Activated naive CD8-positive, alpha-beta T cell treated with anti-CD3 and anti-CD28 coated beads, Interleukin-2, amount 50 U/mL, for 24 hours (primary cell): Measurements from ENCODE around the gene ENOPH1.
"Not testable (repeated sequence)": the region's sequence is repeated elsewhere in the genome, so short reads cannot be mapped to it uniquely, and the experiment has no call there.

Experiments used
- ATAC-seq: fragments of 150-1000 bp; cut with Tn5 transposase; one replicate; pipeline ENCODE4 v1.10.0; 2021
- DNase-seq: peaks from one replicate; pipeline ENCODE4 v3.0.0; 2021
- H3K27ac Mint-ChIP-seq: one replicate; pipeline ENCODE4 v1.8.0; 2021; ENCODE audit warnings: mild to moderate bottlenecking, mixed read lengths
- H3K27me3 Mint-ChIP-seq: one replicate; pipeline ENCODE4 v1.8.0; 2021; ENCODE audit warnings: mixed read lengths
- H3K36me3 Mint-ChIP-seq: one replicate; pipeline ENCODE4 v1.8.0; 2021; ENCODE audit warnings: low read depth, mixed read lengths
- H3K4me1 Mint-ChIP-seq: one replicate; pipeline ENCODE4 v1.8.0; 2021; ENCODE audit warnings: mixed read lengths
- H3K4me3 Mint-ChIP-seq: one replicate; pipeline ENCODE4 v1.8.0; 2021; ENCODE audit warnings: mild to moderate bottlenecking, moderate library complexity, mixed read lengths
- H3K9me3 Mint-ChIP-seq: one replicate; pipeline ENCODE4 v1.8.0; 2021; ENCODE audit warnings: mixed read lengths

The ENOPH1 gene

GRCh38 chr4:82430193-82430963 is at the start of gene ENOPH1, which contains the start of gene HNRNPDL:
Gene ENOPH1 (plus strand): TSS chr4:82430590. CDS start chr4:82430830, 240 bp downstream.
Gene HNRNPDL (minus strand): TSS chr4:82430462. CDS start chr4:82429690, 772 bp downstream.
- Mint-ChIP-seq H3K27ac (peak within 1 kb of the TSS; percentile 100), H3K36me3 (peaks cover 66% of the 10 kb centered on the region), H3K4me1 (peaks cover 68% of the 10 kb centered on the region), H3K9me3 (no peaks in the 10 kb centered on the region), H3K27me3 (peaks cover 2% of the 10 kb centered on the region), H3K4me3 (peak within 1 kb of the TSS; percentile 99)
- ATAC-seq (peak; percentile 78), DNase-seq (peak; percentile 99)

- Mint-ChIP-seq H3K27me3 (no peaks in the 10 kb centered on the region), H3K27ac (no peak overlapping the region), H3K4me1 (peaks cover 21% of the 10 kb centered on the region), H3K4me3 (no peak overlapping the region), H3K9me3 (no peaks in the 10 kb centered on the region), H3K36me3 (peaks cover 9% of the 10 kb centered on the region)
- no peak for DNase-seq
- no peak for ATAC-seq
Measured at GRCh38 chr4:82380831-82381230, 49.6 kb upstream of the ENOPH1 start.

- Mint-ChIP-seq H3K36me3 (peaks cover 8% of the 10 kb centered on the region), H3K27ac (no peak overlapping the region), H3K9me3 (no peaks in the 10 kb centered on the region), H3K4me1 (peaks cover 17% of the 10 kb centered on the region), H3K27me3 (no peaks in the 10 kb centered on the region), H3K4me3 (no peak overlapping the region)
- no peak for DNase-seq
- no peak for ATAC-seq
Measured at GRCh38 chr4:82381235-82381634, 49.2 kb upstream of the ENOPH1 start.

GRCh38 chr4:82381661-82382296 is 48.6 kb upstream of the ENOPH1 start:
- ATAC-seq = peak; percentile 85
- H3K4me1 Mint-ChIP-seq = peaks cover 13% of the 10 kb centered on the region
- peaks cover 4% of the 10 kb centered on the region for H3K36me3 Mint-ChIP-seq
- H3K27ac Mint-ChIP-seq = no peak overlapping the region
- no peak for DNase-seq
- no peak overlapping the region for H3K4me3 Mint-ChIP-seq
- H3K27me3 Mint-ChIP-seq = no peaks in the 10 kb centered on the region
- no peaks in the 10 kb centered on the region for H3K9me3 Mint-ChIP-seq

GRCh38 chr4:82382751-82383150 is 47.6 kb upstream of the ENOPH1 start:
- no peaks in the 10 kb centered on the region for H3K27me3 Mint-ChIP-seq
- peaks cover 1% of the 10 kb centered on the region for H3K36me3 Mint-ChIP-seq
- no peak overlapping the region for H3K4me3 Mint-ChIP-seq
- no peak for ATAC-seq
- no peak for DNase-seq
- no peak overlapping the region for H3K27ac Mint-ChIP-seq
- peaks cover 9% of the 10 kb centered on the region for H3K4me1 Mint-ChIP-seq
- no peaks in the 10 kb centered on the region for H3K9me3 Mint-ChIP-seq

- H3K36me3 Mint-ChIP-seq, H3K27ac Mint-ChIP-seq, H3K27me3 Mint-ChIP-seq, DNase-seq, H3K4me1 Mint-ChIP-seq, H3K9me3 Mint-ChIP-seq, H3K4me3 Mint-ChIP-seq, ATAC-seq: not testable (repeated sequence)
Measured at GRCh38 chr4:82386312-82386711, 44.1 kb upstream of the ENOPH1 start.

GRCh38 chr4:82388405-82388804 is 42.0 kb upstream of the ENOPH1 start:
- Mint-ChIP-seq H3K4me1 (no peaks in the 10 kb centered on the region), H3K4me3 (no peak overlapping the region), H3K27ac (no peak overlapping the region), H3K36me3 (no peaks in the 10 kb centered on the region), H3K9me3 (no peaks in the 10 kb centered on the region), H3K27me3 (no peaks in the 10 kb centered on the region)
- DNase-seq (no peak), ATAC-seq (no peak)

GRCh38 chr4:82390061-82390460 is 40.3 kb upstream of the ENOPH1 start:
- not testable (repeated sequence) for H3K36me3 Mint-ChIP-seq, H3K27me3 Mint-ChIP-seq, DNase-seq, H3K9me3 Mint-ChIP-seq, H3K4me1 Mint-ChIP-seq, H3K4me3 Mint-ChIP-seq, ATAC-seq, H3K27ac Mint-ChIP-seq

GRCh38 chr4:82394896-82395295 is 35.5 kb upstream of the ENOPH1 start:
- Mint-ChIP-seq H3K4me1 (no peaks in the 10 kb centered on the region), H3K4me3 (no peak overlapping the region), H3K27ac (no peak overlapping the region), H3K27me3 (no peaks in the 10 kb centered on the region), H3K36me3 (no peaks in the 10 kb centered on the region), H3K9me3 (no peaks in the 10 kb centered on the region)
- DNase-seq (no peak), ATAC-seq (no peak)

- ATAC-seq (no peak), DNase-seq (no peak)
- no peak overlapping the region for H3K4me3 Mint-ChIP-seq
- H3K36me3 Mint-ChIP-seq = no peaks in the 10 kb centered on the region
- no peaks in the 10 kb centered on the region for H3K9me3 Mint-ChIP-seq
- H3K27ac Mint-ChIP-seq = no peak overlapping the region
- H3K4me1 Mint-ChIP-seq = no peaks in the 10 kb centered on the region
- peaks cover 2% of the 10 kb centered on the region for H3K27me3 Mint-ChIP-seq
Measured at GRCh38 chr4:82397527-82397926, 32.9 kb upstream of the ENOPH1 start.

- Mint-ChIP-seq H3K4me1 (no peaks in the 10 kb centered on the region), H3K4me3 (no peak overlapping the region), H3K36me3 (no peaks in the 10 kb centered on the region), H3K27ac (no peak overlapping the region), H3K9me3 (no peaks in the 10 kb centered on the region), H3K27me3 (peaks cover 2% of the 10 kb centered on the region)
- no peak for DNase-seq
- ATAC-seq = no peak
Measured at GRCh38 chr4:82398263-82398662, 32.1 kb upstream of the ENOPH1 start.

GRCh38 chr4:82401600-82401999 is 28.8 kb upstream of the ENOPH1 start:
- no peaks in the 10 kb centered on the region for H3K9me3 Mint-ChIP-seq
- H3K4me1 Mint-ChIP-seq = no peaks in the 10 kb centered on the region
- peaks cover 2% of the 10 kb centered on the region for H3K27me3 Mint-ChIP-seq
- no peaks in the 10 kb centered on the region for H3K36me3 Mint-ChIP-seq
- DNase-seq (no peak), ATAC-seq (no peak)
- H3K4me3 Mint-ChIP-seq = no peak overlapping the region
- H3K27ac Mint-ChIP-seq = no peak overlapping the region

- Mint-ChIP-seq H3K27ac (no peak overlapping the region), H3K4me3 (no peak overlapping the region), H3K27me3 (peaks cover 2% of the 10 kb centered on the region), H3K36me3 (no peaks in the 10 kb centered on the region), H3K4me1 (no peaks in the 10 kb centered on the region), H3K9me3 (no peaks in the 10 kb centered on the region)
- DNase-seq (no peak), ATAC-seq (no peak)
Measured at GRCh38 chr4:82402196-82402775, 28.1 kb upstream of the ENOPH1 start.

- no peak overlapping the region for H3K27ac Mint-ChIP-seq
- ATAC-seq = no peak
- DNase-seq = no peak
- no peaks in the 10 kb centered on the region for H3K9me3 Mint-ChIP-seq
- no peak overlapping the region for H3K4me3 Mint-ChIP-seq
- H3K4me1 Mint-ChIP-seq = no peaks in the 10 kb centered on the region
- peaks cover 2% of the 10 kb centered on the region for H3K27me3 Mint-ChIP-seq
- no peaks in the 10 kb centered on the region for H3K36me3 Mint-ChIP-seq
Measured at GRCh38 chr4:82403725-82404124, 26.7 kb upstream of the ENOPH1 start.

GRCh38 chr4:82415061-82415460 is 15.3 kb upstream of the ENOPH1 start:
- H3K27me3 Mint-ChIP-seq = peaks cover 13% of the 10 kb centered on the region
- not testable (repeated sequence) for H3K4me1 Mint-ChIP-seq, H3K27ac Mint-ChIP-seq, H3K9me3 Mint-ChIP-seq, ATAC-seq, DNase-seq, H3K4me3 Mint-ChIP-seq, H3K36me3 Mint-ChIP-seq
